BLaER1 treated with 17β-estradiol and CSF1 and Interleukin-3, amounts not matched to agents 10 nM and 100 nM (cell line): ENCODE measurements around the gene PLXNC1.

Source experiments
- H3K27ac ChIP-seq, 11 experiments: shearing (Covaris generic); formaldehyde crosslinking; 2 replicates each; pipeline ENCODE4 v1.8.1; 2022
- H3K27me3 ChIP-seq, 11 experiments: shearing (Covaris generic); formaldehyde crosslinking; 2 replicates each; pipeline ENCODE4 v1.8.1; 2022
- H3K36me3 ChIP-seq, 11 experiments: shearing (Covaris generic); formaldehyde crosslinking; 2 replicates each; pipeline ENCODE4 v1.8.1; 2022
- H3K4me1 ChIP-seq, 10 experiments: shearing (Covaris generic); formaldehyde crosslinking; 2 replicates each; pipeline ENCODE4 v1.8.1; 2022
- H3K4me2 ChIP-seq, 11 experiments: shearing (Covaris generic); formaldehyde crosslinking; 2 replicates each; pipeline ENCODE4 v1.8.1; 2022
- H3K4me3 ChIP-seq, 10 experiments: shearing (Covaris generic); formaldehyde crosslinking; 2 replicates each; pipeline ENCODE4 v1.8.1; 2022
- H3K9ac ChIP-seq, 11 experiments: shearing (Covaris generic); formaldehyde crosslinking; 2 replicates each; pipeline ENCODE4 v1.8.1; 2022
- H3K9me3 ChIP-seq, 11 experiments: shearing (Covaris generic); formaldehyde crosslinking; replicated peaks in 1 of 11; 2 replicates each; pipeline ENCODE4 v1.8.1; 2022
- H4K20me1 ChIP-seq, 11 experiments: shearing (Covaris generic); formaldehyde crosslinking; 2 replicates each; pipeline ENCODE4 v1.8.1; 2022
- Cebpa-rat ChIP-seq, 11 experiments: shearing (Covaris generic); IDR thresholded peaks; 2 replicates each; pipeline ENCODE4 v1.8.1; 2022

Gene PLXNC1

DNA sequence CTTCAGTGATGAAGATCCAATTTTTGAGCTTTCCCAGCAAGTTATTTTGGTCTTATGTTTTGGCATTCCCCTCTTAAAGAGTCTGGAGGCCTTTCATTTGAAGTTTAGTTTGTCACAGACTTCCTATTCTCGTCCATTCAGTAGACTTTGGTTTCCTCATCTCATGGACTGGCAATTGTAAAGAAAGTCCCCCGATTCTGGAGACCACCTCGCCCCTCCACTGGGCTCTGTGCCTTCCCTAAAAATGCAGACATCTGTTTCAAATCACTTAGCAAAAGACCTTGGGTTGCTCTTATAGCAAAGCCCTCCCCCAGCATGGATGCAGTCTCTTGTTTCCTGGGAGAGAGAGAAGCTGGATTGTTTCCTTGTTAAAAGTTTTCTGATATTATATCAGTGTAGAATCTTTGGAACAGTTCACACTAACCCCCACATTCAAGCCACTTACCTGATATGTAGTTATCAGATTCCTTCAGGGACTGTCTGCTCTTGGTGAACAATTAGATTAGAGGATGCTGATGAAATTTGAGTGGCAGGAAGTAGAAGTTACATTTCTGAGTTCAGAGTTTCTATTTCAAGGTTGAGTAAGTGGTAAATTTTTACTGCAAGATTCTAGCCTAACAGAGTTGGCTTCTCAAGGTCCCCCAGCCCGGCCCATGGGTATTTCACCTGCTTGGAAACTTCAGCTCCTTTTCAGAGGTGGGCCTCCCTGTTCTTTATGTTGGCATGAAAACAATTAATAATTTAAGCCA is 56.3 kb downstream of the PLXNC1 start:
- peaks cover 20 to 52% (median 33%) of the 10 kb centered on the region in 10 experiments for H3K4me1 ChIP-seq
- no peaks in the 10 kb centered on the region for H3K9me3 ChIP-seq
- no peak overlapping the region for H3K4me3 ChIP-seq
- no peaks in the 10 kb centered on the region for H3K27me3 ChIP-seq
- H3K9ac ChIP-seq, result no peak overlapping the region
- H4K20me1 ChIP-seq, result no peaks in the 10 kb centered on the region
- peak overlapping the region; percentile 24 to 70 (median 46); a peak in 21 of 22 replicates for H3K4me2 ChIP-seq
- peak overlapping the region in 3 of 11 experiments; percentile 12 to 45 (median 13); a peak in 4 of 22 replicates for H3K27ac ChIP-seq
- no peak for TF ChIP-seq Cebpa-rat (IDR thresholded peaks at IDR 0.05)
- H3K36me3 ChIP-seq, result peaks cover 0 to 8% (median 0%) of the 10 kb centered on the region in 11 experiments; a peak in 5 of 22 replicates

DNA sequence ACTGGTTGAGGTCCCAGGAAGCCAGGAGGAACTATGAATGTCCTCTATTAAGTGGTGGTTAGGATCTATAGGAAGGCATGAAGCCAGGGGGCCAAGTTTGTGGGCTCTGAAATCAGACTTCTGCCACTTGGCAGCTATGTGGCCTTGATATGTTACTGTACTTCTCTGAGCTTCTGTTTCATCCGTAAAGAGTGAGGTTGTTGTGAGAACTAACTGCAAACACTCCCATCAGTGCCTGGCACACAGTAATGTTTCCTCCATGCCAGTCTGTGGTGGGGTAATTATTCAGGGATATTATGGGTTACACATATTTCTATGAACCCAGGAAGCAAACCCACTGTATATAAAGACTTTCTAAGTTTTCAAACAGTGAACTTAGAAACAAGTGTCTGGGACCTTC is 57.4 kb downstream of the PLXNC1 start:
- H3K9ac ChIP-seq, result no peak overlapping the region
- peak overlapping the region in 6 of 11 experiments; percentile 27 to 67 (median 50); a peak in 9 of 22 replicates for H3K4me2 ChIP-seq
- no peaks in the 10 kb centered on the region for H3K27me3 ChIP-seq
- H3K36me3 ChIP-seq, result peaks cover 0 to 14% (median 4%) of the 10 kb centered on the region in 11 experiments; a peak in 5 of 22 replicates
- no peaks in the 10 kb centered on the region for H3K9me3 ChIP-seq
- H3K4me3 ChIP-seq, result no peak overlapping the region
- no peaks in the 10 kb centered on the region for H4K20me1 ChIP-seq
- peaks cover 20 to 52% (median 33%) of the 10 kb centered on the region in 10 experiments for H3K4me1 ChIP-seq
- no peak for TF ChIP-seq Cebpa-rat (IDR thresholded peaks at IDR 0.05)
- no peak overlapping the region for H3K27ac ChIP-seq

DNA sequence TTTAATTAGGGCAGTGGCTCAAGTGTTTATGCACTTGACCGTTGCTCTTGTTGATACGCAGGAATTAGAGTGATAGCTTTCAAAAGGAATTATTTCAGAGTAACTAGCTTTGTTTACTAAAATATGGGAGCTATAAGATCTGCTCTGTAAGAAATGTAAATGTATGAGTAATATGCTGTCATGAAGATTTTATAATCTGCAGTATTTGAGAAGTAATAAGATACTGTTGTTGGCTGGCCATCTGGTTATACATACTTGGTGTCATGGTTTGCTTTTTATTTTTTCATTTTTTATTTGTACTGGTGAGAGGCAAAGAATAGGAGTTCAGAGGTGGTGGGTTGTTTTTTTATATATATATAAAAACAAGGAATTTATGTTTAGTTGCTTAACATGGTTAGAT is 58.5 kb downstream of the PLXNC1 start:
- no peak overlapping the region for H3K27ac ChIP-seq
- no peak overlapping the region for H3K9ac ChIP-seq
- no peaks in the 10 kb centered on the region for H3K9me3 ChIP-seq
- H3K36me3 ChIP-seq, result peaks cover 0 to 11% (median 4%) of the 10 kb centered on the region in 11 experiments; a peak in 5 of 22 replicates
- no peaks in the 10 kb centered on the region for H3K27me3 ChIP-seq
- H3K4me1 ChIP-seq, result peaks cover 20 to 52% (median 33%) of the 10 kb centered on the region in 10 experiments
- H4K20me1 ChIP-seq, result no peaks in the 10 kb centered on the region
- no peak overlapping the region for H3K4me3 ChIP-seq
- no peak for TF ChIP-seq Cebpa-rat (IDR thresholded peaks at IDR 0.05)
- H3K4me2 ChIP-seq, result no peak overlapping the region

DNA sequence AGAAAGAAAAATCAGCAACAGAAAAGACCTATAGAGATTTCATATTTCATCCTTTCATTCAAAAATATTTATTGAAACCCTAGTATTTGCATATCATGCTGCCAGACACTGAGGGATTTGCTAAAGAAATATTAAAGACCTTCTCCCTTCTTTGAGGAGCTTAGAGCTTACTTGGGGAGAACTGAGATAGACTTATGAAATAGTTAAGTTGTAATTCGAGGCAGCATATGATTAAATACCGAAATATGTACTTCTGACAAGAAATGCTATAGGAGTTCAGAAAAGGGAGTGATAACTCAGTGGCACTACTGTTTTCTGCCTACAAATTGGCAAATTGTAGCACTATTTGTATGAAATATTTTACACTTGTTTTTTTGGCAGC is 59.1 kb downstream of the PLXNC1 start:
- Histone ChIP-seq H3K4me2 (peak overlapping the region in 8 of 11 experiments; percentile 36 to 76 (median 61); a peak in 14 of 22 replicates), H3K4me1 (peaks cover 20 to 52% (median 33%) of the 10 kb centered on the region in 10 experiments), H3K4me3 (no peak overlapping the region), H3K27ac (peak overlapping the region in 3 of 11 experiments; percentile 32 to 69 (median 64); a peak in 6 of 22 replicates), H3K36me3 (peaks cover 0 to 11% (median 4%) of the 10 kb centered on the region in 11 experiments; a peak in 5 of 22 replicates), H3K27me3 (no peaks in the 10 kb centered on the region), H4K20me1 (no peaks in the 10 kb centered on the region), H3K9me3 (no peaks in the 10 kb centered on the region), H3K9ac (peak overlapping the region in 2 of 11 experiments; percentile 33 to 36; a peak in 3 of 22 replicates)
- TF ChIP-seq Cebpa-rat (IDR thresholded peaks at IDR 0.05), result no peak

DNA sequence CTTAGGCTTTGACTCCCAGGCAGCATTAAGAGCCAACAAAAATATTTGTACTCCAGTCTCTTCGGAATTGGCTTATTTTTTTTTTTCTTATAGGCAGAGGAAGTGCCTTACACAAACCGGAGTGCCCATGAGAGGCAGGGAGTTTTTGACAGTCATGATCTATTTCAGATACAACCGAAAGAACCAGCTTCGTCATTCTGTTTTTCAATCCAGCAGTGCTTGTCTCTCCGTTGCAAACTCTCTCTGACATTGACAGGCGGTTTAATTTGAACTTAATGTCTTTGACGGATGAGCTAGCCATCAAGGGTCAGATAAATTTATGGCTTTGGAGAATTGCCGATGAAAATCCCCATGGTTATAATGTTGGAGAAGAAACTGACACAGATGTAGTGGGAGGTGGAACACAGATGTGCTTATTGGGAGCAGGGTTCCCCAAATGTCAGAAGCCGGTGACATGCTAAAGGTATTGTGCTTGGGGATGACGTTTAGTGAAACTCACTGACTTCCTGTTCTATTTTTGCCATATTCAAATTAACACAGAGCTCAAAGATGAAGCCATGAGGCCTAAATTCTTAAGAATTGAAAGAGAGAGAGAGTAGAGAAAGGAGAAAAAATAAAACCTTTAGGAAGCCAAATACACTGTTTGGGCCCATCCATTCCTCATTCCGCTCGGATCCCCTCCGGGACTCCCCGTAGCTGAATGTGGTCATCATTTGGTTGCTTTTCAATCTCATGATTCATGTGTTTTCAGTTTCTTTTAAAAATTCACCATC is 59.7 kb downstream of the PLXNC1 start:
- peaks cover 0 to 11% (median 4%) of the 10 kb centered on the region in 11 experiments; a peak in 5 of 22 replicates for H3K36me3 ChIP-seq
- H3K4me1 ChIP-seq, result peaks cover 18 to 52% (median 30%) of the 10 kb centered on the region in 10 experiments
- H3K9ac ChIP-seq, result peak overlapping the region in 2 of 11 experiments; percentile 33 to 36; a peak in 3 of 22 replicates
- no peak for TF ChIP-seq Cebpa-rat (IDR thresholded peaks at IDR 0.05)
- H3K4me2 ChIP-seq, result peak overlapping the region; percentile 33 to 76 (median 59)
- no peaks in the 10 kb centered on the region for H3K9me3 ChIP-seq
- H3K27ac ChIP-seq, result peak overlapping the region in 5 of 11 experiments; percentile 9 to 69 (median 49); a peak in 8 of 22 replicates
- H4K20me1 ChIP-seq, result no peaks in the 10 kb centered on the region
- H3K27me3 ChIP-seq, result no peaks in the 10 kb centered on the region
- no peak overlapping the region for H3K4me3 ChIP-seq

DNA sequence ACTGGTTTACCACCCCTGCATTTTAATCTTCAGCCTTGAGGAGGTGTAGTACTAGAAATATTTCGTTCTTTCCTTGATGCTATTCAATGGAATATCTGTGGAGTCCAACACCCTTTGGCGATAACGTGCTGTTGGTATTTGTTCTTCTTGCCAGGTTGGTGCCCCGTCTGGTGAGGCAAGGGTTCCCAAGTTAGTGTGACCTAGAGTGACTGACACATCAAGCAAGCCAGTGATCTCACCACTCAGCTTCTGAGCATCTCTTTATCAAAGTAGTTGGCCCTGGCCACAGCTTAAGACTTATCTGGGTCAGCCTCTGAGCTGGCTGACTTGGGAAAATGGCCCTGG is 60.2 kb downstream of the PLXNC1 start:
- H3K27me3 ChIP-seq, result no peaks in the 10 kb centered on the region
- TF ChIP-seq Cebpa-rat (IDR thresholded peaks at IDR 0.05), result no peak
- H3K4me2 ChIP-seq, result peak overlapping the region; percentile 33 to 76 (median 59)
- H3K4me1 ChIP-seq, result peaks cover 18 to 52% (median 30%) of the 10 kb centered on the region in 10 experiments
- no peaks in the 10 kb centered on the region for H3K9me3 ChIP-seq
- H3K36me3 ChIP-seq, result peaks cover 0 to 11% (median 4%) of the 10 kb centered on the region in 11 experiments; a peak in 5 of 22 replicates
- H3K27ac ChIP-seq, result peak overlapping the region in 5 of 11 experiments; percentile 9 to 69 (median 49); a peak in 7 of 22 replicates
- H3K9ac ChIP-seq, result peak overlapping the region in 1 of 11 experiments; percentile 33; a peak in 1 of 22 replicates
- H4K20me1 ChIP-seq, result no peaks in the 10 kb centered on the region
- H3K4me3 ChIP-seq, result no peak overlapping the region

DNA sequence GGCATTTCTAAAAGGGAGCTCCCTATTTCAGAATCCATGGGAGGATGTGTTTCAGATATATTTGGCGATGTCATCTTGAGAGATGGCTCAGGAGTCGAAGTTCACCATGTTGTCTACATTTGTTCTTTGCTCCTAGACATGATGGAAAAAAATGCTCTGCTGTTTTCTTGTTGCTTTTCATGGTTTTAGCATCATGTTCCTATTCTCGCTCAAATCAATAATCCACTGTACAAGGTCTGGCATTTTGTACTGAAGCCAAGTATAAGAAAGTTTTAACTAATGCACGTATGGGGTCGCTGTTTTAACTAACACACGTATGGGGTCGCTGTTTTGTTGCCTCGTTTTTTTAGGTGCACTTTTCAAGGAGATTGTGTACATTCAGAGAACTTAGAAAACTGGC is 60.9 kb downstream of the PLXNC1 start:
- no peaks in the 10 kb centered on the region for H3K27me3 ChIP-seq
- H3K36me3 ChIP-seq, result peaks cover 0 to 11% (median 4%) of the 10 kb centered on the region in 11 experiments; a peak in 5 of 22 replicates
- no peak overlapping the region for H3K27ac ChIP-seq
- H3K4me1 ChIP-seq, result peaks cover 18 to 49% (median 30%) of the 10 kb centered on the region in 10 experiments
- H4K20me1 ChIP-seq, result no peaks in the 10 kb centered on the region
- no peak overlapping the region for H3K9ac ChIP-seq
- peak overlapping the region in 1 of 11 experiments; percentile 69; a peak in 2 of 22 replicates for H3K4me2 ChIP-seq
- TF ChIP-seq Cebpa-rat (IDR thresholded peaks at IDR 0.05), result no peak
- H3K9me3 ChIP-seq, result no peaks in the 10 kb centered on the region
- no peak overlapping the region for H3K4me3 ChIP-seq

DNA sequence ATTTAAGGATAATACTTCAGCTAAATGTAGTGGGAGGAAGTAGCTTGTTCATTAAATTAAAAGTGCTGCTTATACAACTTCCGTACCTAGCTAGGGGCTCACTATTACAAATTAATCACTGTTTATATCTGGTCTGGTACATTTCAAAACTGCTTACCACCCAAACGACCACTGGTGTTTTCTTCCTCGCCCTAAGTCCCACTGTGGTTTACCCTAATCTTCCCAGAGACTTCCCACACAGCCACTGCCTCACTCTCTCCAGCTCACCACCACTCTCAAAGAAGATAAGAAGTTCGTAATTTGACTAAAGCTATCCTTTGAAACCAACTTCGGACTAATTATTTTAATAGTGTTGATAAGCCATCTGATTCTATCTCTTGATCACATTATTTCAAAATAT is 62.6 kb downstream of the PLXNC1 start:
- Histone ChIP-seq H4K20me1 (no peaks in the 10 kb centered on the region), H3K36me3 (peaks cover 0 to 11% (median 4%) of the 10 kb centered on the region in 11 experiments; a peak in 6 of 22 replicates), H3K9me3 (no peaks in the 10 kb centered on the region), H3K27ac (no peak overlapping the region), H3K4me2 (no peak overlapping the region), H3K4me3 (no peak overlapping the region), H3K27me3 (no peaks in the 10 kb centered on the region), H3K9ac (no peak overlapping the region), H3K4me1 (peaks cover 10 to 31% (median 14%) of the 10 kb centered on the region in 10 experiments)
- TF ChIP-seq Cebpa-rat (IDR thresholded peaks at IDR 0.05), result no peak

DNA sequence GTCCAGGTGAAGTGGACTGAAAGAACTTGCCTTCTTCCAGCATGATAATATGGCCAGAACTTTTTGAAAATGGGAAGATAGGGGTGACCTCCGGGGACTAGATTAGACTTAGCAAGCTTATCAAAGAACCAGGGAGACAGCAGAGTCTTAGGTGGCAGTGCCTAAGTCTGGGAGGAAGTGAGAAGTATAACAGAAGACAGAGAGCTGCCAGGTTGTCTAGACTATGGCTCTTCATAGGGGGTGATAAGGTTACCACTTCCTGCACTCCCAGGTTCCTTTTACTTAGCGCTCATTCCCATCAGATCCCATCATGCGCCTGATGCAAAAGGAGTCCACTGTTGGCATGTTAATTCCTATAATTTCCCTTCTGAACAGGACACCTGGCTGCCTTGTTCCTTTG is 69.9 kb downstream of the PLXNC1 start:
- Histone ChIP-seq H3K4me2 (no peak overlapping the region), H3K27me3 (no peaks in the 10 kb centered on the region; a peak in 1 of 22 replicates), H3K9me3 (no peaks in the 10 kb centered on the region), H3K36me3 (peaks cover 0 to 25% (median 0%) of the 10 kb centered on the region in 11 experiments; a peak in 5 of 22 replicates), H3K4me3 (no peak overlapping the region), H3K27ac (no peak overlapping the region), H4K20me1 (no peaks in the 10 kb centered on the region), H3K9ac (no peak overlapping the region), H3K4me1 (no peaks in the 10 kb centered on the region)
- TF ChIP-seq Cebpa-rat (IDR thresholded peaks at IDR 0.05), result no peak
